Omental fat pad (tissue), 4 donors: ENCODE results near the gene PHAF1. TPM values are rescaled to one million over a fixed set of nuclear protein-coding genes. Genes with fewer than 3 reads are reported as not detected.
A peak's percentile ranks its signal among the peaks of the same experiment; 100 is the strongest.

Experiments
- ATAC-seq: fragments of 150-250 bp; one replicate; pipeline ENCODE4 v1.9.1; 2016; ENCODE audit warnings: mild to moderate bottlenecking, moderate library complexity; ENCODE audit not compliant: low FRiP score
- DNase-seq: peaks from one replicate; pipeline ENCODE4 v3.0.0-alpha.2; 2019; ENCODE audit warnings: low spot score
- total RNA-seq, 4 donors: library from RNA; depleted of rRNA; stranded (reverse); fragments of >200 nt; gene quantifications; one replicate each; pipeline ENCODE4 v1.1.0, GENCODE V29; 2016
- TF ChIP-seq, protein P1 (sequence below), 3 donors: fragments of 450-650 bp; IDR thresholded peaks; one replicate each; pipeline ENCODE4 v1.5.1; 2016 to 2017; ENCODE audit warnings: antibody characterized with exemption in 3 of 3, mild to moderate bottlenecking in 3 of 3, moderate library complexity in 2 of 3

PHAF1 gene
- total RNA-seq, 4 donors from 2014 or later, result 12.1 to 28.8 (median 16.4) TPM

GRCh38 chr16:67150833-67151396 is 41.2 kb downstream of the PHAF1 start, which contains the start of gene B3GNT9:
Gene B3GNT9, minus strand, starts transcription at chr16:67150998. Its CDS starts 513 bp downstream, at chr16:67150485.
- TF ChIP-seq, protein P1, sequence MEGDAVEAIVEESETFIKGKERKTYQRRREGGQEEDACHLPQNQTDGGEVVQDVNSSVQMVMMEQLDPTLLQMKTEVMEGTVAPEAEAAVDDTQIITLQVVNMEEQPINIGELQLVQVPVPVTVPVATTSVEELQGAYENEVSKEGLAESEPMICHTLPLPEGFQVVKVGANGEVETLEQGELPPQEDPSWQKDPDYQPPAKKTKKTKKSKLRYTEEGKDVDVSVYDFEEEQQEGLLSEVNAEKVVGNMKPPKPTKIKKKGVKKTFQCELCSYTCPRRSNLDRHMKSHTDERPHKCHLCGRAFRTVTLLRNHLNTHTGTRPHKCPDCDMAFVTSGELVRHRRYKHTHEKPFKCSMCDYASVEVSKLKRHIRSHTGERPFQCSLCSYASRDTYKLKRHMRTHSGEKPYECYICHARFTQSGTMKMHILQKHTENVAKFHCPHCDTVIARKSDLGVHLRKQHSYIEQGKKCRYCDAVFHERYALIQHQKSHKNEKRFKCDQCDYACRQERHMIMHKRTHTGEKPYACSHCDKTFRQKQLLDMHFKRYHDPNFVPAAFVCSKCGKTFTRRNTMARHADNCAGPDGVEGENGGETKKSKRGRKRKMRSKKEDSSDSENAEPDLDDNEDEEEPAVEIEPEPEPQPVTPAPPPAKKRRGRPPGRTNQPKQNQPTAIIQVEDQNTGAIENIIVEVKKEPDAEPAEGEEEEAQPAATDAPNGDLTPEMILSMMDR (IDR thresholded peaks at IDR 0.05), result no peak
- no peak for DNase-seq

DNA sequence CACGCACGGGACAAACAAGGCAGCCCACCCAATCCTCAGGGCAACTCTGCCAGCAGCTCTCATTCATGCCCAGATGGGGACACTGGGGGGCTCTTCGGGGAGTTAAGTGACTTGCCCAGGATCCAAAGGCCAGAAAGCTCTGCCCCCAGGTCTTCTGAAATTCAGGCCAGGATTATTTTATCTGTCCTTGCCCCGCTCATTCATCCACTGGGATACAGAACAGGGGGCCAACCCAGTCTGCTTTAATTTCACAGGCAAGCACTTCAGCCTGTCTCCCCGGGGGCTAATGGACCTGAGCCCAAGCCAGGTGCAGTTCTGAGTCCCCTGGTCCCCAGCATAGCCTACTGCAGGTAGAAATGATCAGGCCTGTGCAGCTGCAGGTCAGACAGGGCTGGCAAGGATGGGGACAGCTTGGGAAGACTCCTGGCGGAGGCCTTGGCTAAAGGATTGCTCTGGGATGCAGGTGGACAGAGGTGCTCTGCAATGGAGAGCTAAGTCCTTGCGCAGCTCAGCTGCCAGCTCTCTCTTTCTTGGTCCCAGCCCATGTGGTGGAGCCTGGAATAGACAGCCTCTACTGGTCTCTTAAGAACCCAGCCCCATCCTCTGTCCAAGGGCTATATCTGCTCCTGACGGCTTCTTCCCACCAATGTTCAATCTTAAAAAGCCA is 41.8 kb downstream of the PHAF1 start:
- DNase-seq (no peak), ATAC-seq (no peak)
- TF ChIP-seq, protein P1 (IDR thresholded peaks at IDR 0.05), result no peak

More at GRCh38 chr16:67150833-67151396, 41.2 kb downstream of the PHAF1 start, which contains the start of gene B3GNT9:
- ATAC-seq, result peak; percentile 73

- TF ChIP-seq, protein P1 (IDR thresholded peaks at IDR 0.05), result no peak
- ATAC-seq (no peak), DNase-seq (no peak)
Observed at GRCh38 chr16:67154578-67155294, 45.0 kb downstream of the PHAF1 start.

GRCh38 chr16:67155295-67156142 is 45.8 kb downstream of the PHAF1 start:
- TF ChIP-seq, protein P1 (IDR thresholded peaks at IDR 0.05), result peak in 2 of 3 donors; percentile 84 to 98
- peak; percentile 44 for ATAC-seq
- no peak for DNase-seq

GRCh38 chr16:67156143-67156844 is 46.6 kb downstream of the PHAF1 start:
- DNase-seq (no peak), ATAC-seq (no peak)
- TF ChIP-seq, protein P1 (IDR thresholded peaks at IDR 0.05), result no peak

- TF ChIP-seq, protein P1 (IDR thresholded peaks at IDR 0.05), result no peak
- ATAC-seq (no peak), DNase-seq (no peak)
Observed at GRCh38 chr16:67157106-67157748, 47.5 kb downstream of the PHAF1 start.
